ENCODE data around the gene OR10H4.

DNA sequence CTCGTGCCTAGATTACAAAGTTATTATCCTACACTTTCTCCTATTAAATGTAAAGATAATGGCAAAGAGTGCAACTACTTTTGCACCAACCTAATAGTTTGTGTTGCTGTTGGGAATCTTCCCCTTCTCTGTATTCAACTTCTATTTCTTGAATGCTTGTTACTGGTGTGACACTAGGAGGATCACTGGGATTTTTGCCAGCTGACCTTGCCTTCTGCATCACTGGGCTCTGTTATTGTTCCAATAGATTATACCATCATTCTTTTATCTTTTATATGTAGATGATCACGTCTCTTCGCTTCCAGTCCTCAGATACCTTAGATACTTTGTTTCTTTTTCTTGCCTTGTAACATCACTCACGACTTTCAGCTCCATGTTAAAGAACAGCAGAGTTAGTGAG lies 3.5 kb upstream of the OR10H4 start:
- TF ChIP-seq, protein P1, sequence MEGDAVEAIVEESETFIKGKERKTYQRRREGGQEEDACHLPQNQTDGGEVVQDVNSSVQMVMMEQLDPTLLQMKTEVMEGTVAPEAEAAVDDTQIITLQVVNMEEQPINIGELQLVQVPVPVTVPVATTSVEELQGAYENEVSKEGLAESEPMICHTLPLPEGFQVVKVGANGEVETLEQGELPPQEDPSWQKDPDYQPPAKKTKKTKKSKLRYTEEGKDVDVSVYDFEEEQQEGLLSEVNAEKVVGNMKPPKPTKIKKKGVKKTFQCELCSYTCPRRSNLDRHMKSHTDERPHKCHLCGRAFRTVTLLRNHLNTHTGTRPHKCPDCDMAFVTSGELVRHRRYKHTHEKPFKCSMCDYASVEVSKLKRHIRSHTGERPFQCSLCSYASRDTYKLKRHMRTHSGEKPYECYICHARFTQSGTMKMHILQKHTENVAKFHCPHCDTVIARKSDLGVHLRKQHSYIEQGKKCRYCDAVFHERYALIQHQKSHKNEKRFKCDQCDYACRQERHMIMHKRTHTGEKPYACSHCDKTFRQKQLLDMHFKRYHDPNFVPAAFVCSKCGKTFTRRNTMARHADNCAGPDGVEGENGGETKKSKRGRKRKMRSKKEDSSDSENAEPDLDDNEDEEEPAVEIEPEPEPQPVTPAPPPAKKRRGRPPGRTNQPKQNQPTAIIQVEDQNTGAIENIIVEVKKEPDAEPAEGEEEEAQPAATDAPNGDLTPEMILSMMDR (IDR thresholded peaks at IDR 0.05): no peak
- TF ChIP-seq POLR2A (IDR thresholded peaks at IDR 0.05): no peak

All from lower leg skin (tissue), 3 donors.